ENCODE data around the gene ST8SIA5.

The ST8SIA5 gene

GRCh38 chr18:46720521-46720920 lies 36.3 kb downstream of the ST8SIA5 start:
- DNase-seq (ENCODE audit: low spot score), result no peak
- TF ChIP-seq CTCF (IDR thresholded peaks at IDR 0.05; ENCODE audit: extremely low read depth, missing control alignments), result no peak

GRCh38 chr18:46720092-46720491 lies 36.8 kb downstream of the ST8SIA5 start:
- no peak for TF ChIP-seq CTCF (IDR thresholded peaks at IDR 0.05; ENCODE audit: extremely low read depth, missing control alignments)
- no peak for DNase-seq (ENCODE audit: low spot score)

- DNase-seq (ENCODE audit: low spot score), result no peak
- TF ChIP-seq CTCF (IDR thresholded peaks at IDR 0.05; ENCODE audit: extremely low read depth, missing control alignments), result no peak
These were observed 37.5 kb downstream of the ST8SIA5 start for GRCh38 chr18:46719388-46719787.

- DNase-seq (ENCODE audit: low spot score), result no peak
These were observed 38.1 kb downstream of the ST8SIA5 start for GRCh38 chr18:46718501-46719341.

GRCh38 chr18:46716827-46717226 lies 40.0 kb downstream of the ST8SIA5 start:
- no peak for TF ChIP-seq CTCF (IDR thresholded peaks at IDR 0.05; ENCODE audit: extremely low read depth, missing control alignments)
- no peak for DNase-seq (ENCODE audit: low spot score)

More at GRCh38 chr18:46718501-46719341, 38.1 kb downstream of the ST8SIA5 start:
- no peak for TF ChIP-seq CTCF (IDR thresholded peaks at IDR 0.05; ENCODE audit: extremely low read depth, missing control alignments)

- no peak for TF ChIP-seq CTCF (IDR thresholded peaks at IDR 0.05; ENCODE audit: extremely low read depth, missing control alignments)
- no peak for DNase-seq (ENCODE audit: low spot score)
These were observed 40.5 kb downstream of the ST8SIA5 start for GRCh38 chr18:46716336-46716735.

- DNase-seq (ENCODE audit: low spot score), result no peak
- TF ChIP-seq CTCF (IDR thresholded peaks at IDR 0.05; ENCODE audit: extremely low read depth, missing control alignments), result no peak
These were observed 41.8 kb downstream of the ST8SIA5 start for GRCh38 chr18:46715062-46715461.

Measured in GM20000 (cell line).